ENCODE data around the gene CNTNAP2. TPM values are rescaled to one million over a fixed set of nuclear protein-coding genes. Genes with fewer than 3 reads are reported as not detected.

CNTNAP2 gene
- total RNA-seq, 4 donors from 2014 or later = not detected

- Histone ChIP-seq H3K9me3 (no peaks in the 10 kb centered on the region), H3K4me3 (no peak overlapping the region), H3K36me3 (no peaks in the 10 kb centered on the region), H3K4me1 (no peaks in the 10 kb centered on the region), H3K27ac (no peak overlapping the region), H3K27me3 (no peaks in the 10 kb centered on the region)
- DNase-seq (no peak), ATAC-seq (no peak)
- in situ Hi-C loops (cut with MboI; ENCODE audit: low sequenced_read_pairs in 4 of 4) (no loop called here), intact Hi-C loops (cut with DNase I; ENCODE audit: low total_unique reads) (no loop called here)
- TF ChIP-seq POLR2A (IDR thresholded peaks at IDR 0.05) (no peak), CTCF (IDR thresholded peaks at IDR 0.05 in 4 of 5, conservative IDR thresholded peaks at IDR 0.05 in 1 of 5) (no peak)
Measured at GRCh38 chr7:148436135-148436534, 2319.5 kb downstream of the CNTNAP2 start.

- Histone ChIP-seq H3K27ac (no peak overlapping the region), H3K27me3 (no peaks in the 10 kb centered on the region), H3K4me3 (no peak overlapping the region), H3K4me1 (no peaks in the 10 kb centered on the region), H3K9me3 (no peaks in the 10 kb centered on the region), H3K36me3 (no peaks in the 10 kb centered on the region)
- DNase-seq (no peak), ATAC-seq (no peak)
- intact Hi-C loops (cut with DNase I; ENCODE audit: low total_unique reads) = no loop called here
- no peak for TF ChIP-seq CTCF (IDR thresholded peaks at IDR 0.05 in 4 of 5, conservative IDR thresholded peaks at IDR 0.05 in 1 of 5)
- no peak for TF ChIP-seq POLR2A (IDR thresholded peaks at IDR 0.05)
- in situ Hi-C loops (cut with MboI; ENCODE audit: low sequenced_read_pairs in 4 of 4) = no loop called here
Measured at GRCh38 chr7:148436571-148436970, 2320.0 kb downstream of the CNTNAP2 start.

GRCh38 chr7:148437043-148437442, 2320.4 kb downstream of the CNTNAP2 start:
- in situ Hi-C loops (cut with MboI; ENCODE audit: low sequenced_read_pairs in 4 of 4) (no loop called here), intact Hi-C loops (cut with DNase I; ENCODE audit: low total_unique reads) (no loop called here)
- Histone ChIP-seq H3K4me3 (no peak overlapping the region), H3K27me3 (no peaks in the 10 kb centered on the region), H3K27ac (no peak overlapping the region), H3K36me3 (no peaks in the 10 kb centered on the region), H3K4me1 (no peaks in the 10 kb centered on the region), H3K9me3 (no peaks in the 10 kb centered on the region)
- DNase-seq (no peak), ATAC-seq (no peak)
- no peak for TF ChIP-seq CTCF (IDR thresholded peaks at IDR 0.05 in 4 of 5, conservative IDR thresholded peaks at IDR 0.05 in 1 of 5)
- TF ChIP-seq POLR2A (IDR thresholded peaks at IDR 0.05) = no peak

- ATAC-seq = no peak
Measured at GRCh38 chr7:148442141-148442655, 2325.6 kb downstream of the CNTNAP2 start.

More at GRCh38 chr7:148442141-148442655, 2325.6 kb downstream of the CNTNAP2 start:
- Histone ChIP-seq H3K4me1 (no peaks in the 10 kb centered on the region), H3K27ac (no peak overlapping the region), H3K27me3 (no peaks in the 10 kb centered on the region), H3K9me3 (no peaks in the 10 kb centered on the region), H3K36me3 (no peaks in the 10 kb centered on the region), H3K4me3 (no peak overlapping the region)
- DNase-seq = no peak
- in situ Hi-C loops (cut with MboI; ENCODE audit: low sequenced_read_pairs in 4 of 4) = no loop called here
- TF ChIP-seq CTCF (IDR thresholded peaks at IDR 0.05 in 4 of 5, conservative IDR thresholded peaks at IDR 0.05 in 1 of 5) (no peak), POLR2A (IDR thresholded peaks at IDR 0.05) (no peak)
- intact Hi-C loops (cut with DNase I; ENCODE audit: low total_unique reads) = no loop called here

All from gastrocnemius medialis (tissue), 4 donors.